ENCODE measurements around the gene KPNA2.

DNA sequence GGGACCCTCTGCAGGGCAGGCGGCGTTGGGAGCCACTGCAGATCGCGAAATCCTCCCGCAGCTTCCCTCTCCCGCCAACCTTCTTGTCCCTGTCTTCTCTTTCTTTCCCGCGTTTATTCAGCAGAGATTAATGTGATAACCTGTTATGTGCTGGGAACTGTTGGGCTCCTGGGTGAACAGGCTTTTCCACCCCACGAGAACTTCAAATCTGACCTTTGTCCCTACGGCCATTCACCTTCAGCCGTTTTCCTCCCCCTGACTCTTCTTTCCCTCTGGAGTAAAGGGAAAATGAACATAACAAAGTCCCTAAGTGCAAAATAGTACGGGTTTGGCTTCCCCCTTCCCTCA lies 15.2 kb upstream of the KPNA2 start:
- TF ChIP-seq POLR2AphosphoS5 (IDR thresholded peaks at IDR 0.05; ENCODE audit: low read depth, low read length) (no peak), EP300 (IDR thresholded peaks at IDR 0.05; ENCODE audit: borderline replicate concordance in 1 of 2, low read depth in 2 of 2, low read length in 2 of 2) (no peak), POLR2A (IDR thresholded peaks at IDR 0.05; ENCODE audit: control extremely low read depth in 1 of 2, low read depth in 2 of 2, low read length in 2 of 2) (no peak), CTBP2 (IDR thresholded peaks at IDR 0.05; ENCODE audit: borderline replicate concordance, insufficient read depth, insufficient read length, low read length) (no peak), CEBPB (IDR thresholded peaks at IDR 0.05; ENCODE audit: low read depth, low read length) (no peak)
- TF ChIP-seq, protein P1, sequence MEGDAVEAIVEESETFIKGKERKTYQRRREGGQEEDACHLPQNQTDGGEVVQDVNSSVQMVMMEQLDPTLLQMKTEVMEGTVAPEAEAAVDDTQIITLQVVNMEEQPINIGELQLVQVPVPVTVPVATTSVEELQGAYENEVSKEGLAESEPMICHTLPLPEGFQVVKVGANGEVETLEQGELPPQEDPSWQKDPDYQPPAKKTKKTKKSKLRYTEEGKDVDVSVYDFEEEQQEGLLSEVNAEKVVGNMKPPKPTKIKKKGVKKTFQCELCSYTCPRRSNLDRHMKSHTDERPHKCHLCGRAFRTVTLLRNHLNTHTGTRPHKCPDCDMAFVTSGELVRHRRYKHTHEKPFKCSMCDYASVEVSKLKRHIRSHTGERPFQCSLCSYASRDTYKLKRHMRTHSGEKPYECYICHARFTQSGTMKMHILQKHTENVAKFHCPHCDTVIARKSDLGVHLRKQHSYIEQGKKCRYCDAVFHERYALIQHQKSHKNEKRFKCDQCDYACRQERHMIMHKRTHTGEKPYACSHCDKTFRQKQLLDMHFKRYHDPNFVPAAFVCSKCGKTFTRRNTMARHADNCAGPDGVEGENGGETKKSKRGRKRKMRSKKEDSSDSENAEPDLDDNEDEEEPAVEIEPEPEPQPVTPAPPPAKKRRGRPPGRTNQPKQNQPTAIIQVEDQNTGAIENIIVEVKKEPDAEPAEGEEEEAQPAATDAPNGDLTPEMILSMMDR (IDR thresholded peaks at IDR 0.05; ENCODE audit: control extremely low read depth in 1 of 3, insufficient read depth in 1 of 3, low read depth in 1 of 3, low read length in 3 of 3): no peak

All from H1 (cell line).